Liver (tissue), 9 donors: ENCODE measurements around the gene ZNF117. TPM values are rescaled to one million over a fixed set of nuclear protein-coding genes. Genes with fewer than 3 reads are reported as not detected.
"Not testable (repeated sequence)": the region's sequence is repeated elsewhere in the genome, so short reads cannot be mapped to it uniquely, and the experiment has no call there.

ENCODE experiments used
- DNase-seq: peaks from one replicate; pipeline ENCODE4 v3.0.0-alpha.2; 2017; ENCODE audit warnings: low spot score
- H3K27ac ChIP-seq, 2 donors: one replicate each; pipeline ENCODE4 v1.7.0; 2013; ENCODE audit warnings: inconsistent platforms in 2 of 2, low read length in 2 of 2, control low read depth in 1 of 2, low read depth in 1 of 2, mild to moderate bottlenecking in 1 of 2
- H3K27me3 ChIP-seq, 4 donors: one replicate each; pipeline versions ENCODE4 v1.6.1 to v1.7.0; 2013; ENCODE audit warnings: low read length in 3 of 4, inconsistent platforms in 1 of 4, mild to moderate bottlenecking in 1 of 4, moderate library complexity in 1 of 4; ENCODE audit not compliant: control insufficient read depth in 4 of 4, insufficient read depth in 4 of 4
- H3K36me3 ChIP-seq, 4 donors: one replicate each; pipeline versions ENCODE4 v1.6.1 to v1.7.0; 2013; ENCODE audit warnings: low read length in 3 of 4, mild to moderate bottlenecking in 3 of 4, low read depth in 1 of 4, moderate library complexity in 1 of 4; ENCODE audit not compliant: control insufficient read depth in 4 of 4, insufficient read depth in 3 of 4
- H3K4me1 ChIP-seq, 4 donors: one replicate each; pipeline versions ENCODE4 v1.6.1 to v1.7.0; 2013; ENCODE audit warnings: low read length in 3 of 4, mild to moderate bottlenecking in 3 of 4, moderate library complexity in 1 of 4; ENCODE audit not compliant: control insufficient read depth in 4 of 4, insufficient read depth in 4 of 4
- H3K4me3 ChIP-seq, 3 donors: one replicate each; pipeline versions ENCODE4 v1.6.1 to v1.7.0; 2013; ENCODE audit warnings: low read length in 3 of 3, control low read depth in 1 of 3, low read depth in 1 of 3, mild to moderate bottlenecking in 1 of 3
- H3K9ac ChIP-seq, 2 donors: one replicate each; pipeline ENCODE4 v1.7.0; 2013; ENCODE audit warnings: low read length in 2 of 2, mild to moderate bottlenecking in 2 of 2, moderate library complexity in 2 of 2, control low read depth in 1 of 2, low read depth in 1 of 2
- H3K9me3 ChIP-seq, 4 donors: one replicate each; pipeline versions ENCODE4 v1.6.1 to v1.7.0; 2013; ENCODE audit warnings: low read length in 3 of 4; ENCODE audit not compliant: control insufficient read depth in 4 of 4
- ATF3 ChIP-seq: IDR thresholded peaks from 2 replicates; pipeline ENCODE4 v1.6.1; 2016; ENCODE audit warnings: antibody characterized with exemption
- EGR1 ChIP-seq, 2 donors: IDR thresholded peaks; 2 replicates each; pipeline ENCODE4 v1.6.1; 2016 to 2018; ENCODE audit warnings: antibody characterized with exemption in 2 of 2, low read depth in 2 of 2
- GABPA ChIP-seq, 2 donors: IDR thresholded peaks in 1 of 2; conservative IDR thresholded peaks in 1 of 2; 2 replicates each; pipeline ENCODE4 v1.6.1; 2016; ENCODE audit warnings: antibody characterized with exemption in 2 of 2, mild to moderate bottlenecking in 1 of 2, moderate library complexity in 1 of 2
- HNF4A ChIP-seq, 2 donors: conservative IDR thresholded peaks; 2 replicates each; pipeline ENCODE4 v1.6.1; 2016; ENCODE audit warnings: antibody characterized with exemption in 2 of 2, mild to moderate bottlenecking in 2 of 2
- JUND ChIP-seq, 2 donors: IDR thresholded peaks; 2 replicates each; pipeline ENCODE4 v1.6.1; 2016; ENCODE audit warnings: antibody characterized with exemption in 2 of 2
- RAD21 ChIP-seq, 2 donors: IDR thresholded peaks; 2 replicates each; pipeline ENCODE4 v1.6.1; 2016; ENCODE audit warnings: antibody characterized with exemption in 2 of 2, mild to moderate bottlenecking in 2 of 2
- RXRA ChIP-seq, 2 donors: IDR thresholded peaks; 2 replicates each; pipeline ENCODE4 v1.6.1; 2017 to 2018; ENCODE audit warnings: antibody characterized with exemption in 2 of 2, mild to moderate bottlenecking in 1 of 2
- SP1 ChIP-seq: IDR thresholded peaks from 2 replicates; pipeline ENCODE4 v1.6.1; 2018; ENCODE audit warnings: antibody characterized with exemption, mild to moderate bottlenecking
- YY1 ChIP-seq: IDR thresholded peaks from 2 replicates; pipeline ENCODE4 v1.6.1; 2016; ENCODE audit warnings: antibody characterized with exemption, mild to moderate bottlenecking
- WGBS: extraction: QIAGEN DNeasy Blood & Tissue Kit; methylation state at CpG from one replicate; pipeline ENCODE4 v1.1.7; 2013; 5-methylcytosine and 5-hydroxymethylcytosine counted together
- polyA plus RNA-seq, 2 donors: library from polyadenylated mRNA; stranded (reverse) in 1 of 2; unstranded in 1 of 2; fragments of 200-250 nt in 1 of 2; fragments of >200 nt in 1 of 2; fragmentation: Nextera tagmentation in 1 of 2; extraction: Ambion mirVana in 1 of 2; gene quantifications; one replicate each; pipeline versions ENCODE4 v1.2.1 to v1.2.3, GENCODE V29; 2013 to 2015
- total RNA-seq, 2 donors: library from RNA; depleted of rRNA; stranded (reverse); fragments of >200 nt; gene quantifications; one replicate each; pipeline ENCODE4 v1.2.3, GENCODE V29; 2014
- TF ChIP-seq, protein P1 (sequence below): IDR thresholded peaks from 2 replicates; pipeline ENCODE4 v1.6.1; 2016; ENCODE audit warnings: antibody characterized with exemption, mild to moderate bottlenecking
- TF ChIP-seq, protein P2 (sequence below): fragments of 150-350 bp; IDR thresholded peaks from 2 replicates; pipeline ENCODE4 v1.5.1; 2017; ENCODE audit warnings: improper control_type of control experiment, low read depth, low read length; ENCODE audit not compliant: missing input control
- donor health status: healthy.
- donor health status: healthy.
- donor health status: healthy.
- donor health status: healthy.
- donor health status: healthy.

Gene ZNF117
- total and polyA plus RNA-seq, 4 donors, result 0.69 to 4.3 (median 2.5) TPM

- H3K9ac ChIP-seq, H3K27me3 ChIP-seq, H3K9me3 ChIP-seq, H3K4me1 ChIP-seq, DNase-seq, H3K4me3 ChIP-seq, H3K36me3 ChIP-seq, H3K27ac ChIP-seq: not testable (repeated sequence)
- TF ChIP-seq JUND (IDR thresholded peaks at IDR 0.05) (peak in 1 of 2 donors; percentile 7), HNF4A (conservative IDR thresholded peaks at IDR 0.05) (peak; percentile 42 to 56), RXRA (IDR thresholded peaks at IDR 0.05) (peak in 1 of 2 donors; percentile 46)
- WGBS, result 54% methylated on average over 2 of the region's 3 CpGs
Measured at GRCh38 chr7:65020978-65021377, 30.1 kb upstream of the ZNF117 start.

DNA sequence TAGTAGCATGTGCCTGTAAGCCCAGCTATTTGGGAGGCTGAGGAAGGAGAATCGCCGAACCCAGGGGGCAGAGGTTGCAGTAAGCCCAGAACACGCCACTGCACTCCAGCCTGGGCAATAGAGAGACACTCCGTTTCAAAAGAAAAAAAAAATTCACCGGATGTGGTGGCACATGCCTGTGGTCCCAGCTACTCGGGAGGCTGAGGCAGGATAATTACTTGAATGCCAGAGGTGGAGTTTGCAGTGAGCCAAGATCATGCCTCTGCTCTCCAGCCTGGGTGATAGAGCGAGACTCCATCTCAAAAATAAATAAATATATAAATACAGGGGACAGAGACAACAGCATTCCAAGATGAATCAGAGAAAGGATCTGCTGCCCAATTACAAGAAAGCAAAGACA lies 19.0 kb upstream of the ZNF117 start:
- not testable (repeated sequence) for H3K27me3 ChIP-seq, H3K4me1 ChIP-seq, H3K9me3 ChIP-seq, H3K4me3 ChIP-seq, H3K27ac ChIP-seq, H3K9ac ChIP-seq, H3K36me3 ChIP-seq, DNase-seq
- WGBS, result 95% methylated on average over 7 of the region's 7 CpGs

DNA sequence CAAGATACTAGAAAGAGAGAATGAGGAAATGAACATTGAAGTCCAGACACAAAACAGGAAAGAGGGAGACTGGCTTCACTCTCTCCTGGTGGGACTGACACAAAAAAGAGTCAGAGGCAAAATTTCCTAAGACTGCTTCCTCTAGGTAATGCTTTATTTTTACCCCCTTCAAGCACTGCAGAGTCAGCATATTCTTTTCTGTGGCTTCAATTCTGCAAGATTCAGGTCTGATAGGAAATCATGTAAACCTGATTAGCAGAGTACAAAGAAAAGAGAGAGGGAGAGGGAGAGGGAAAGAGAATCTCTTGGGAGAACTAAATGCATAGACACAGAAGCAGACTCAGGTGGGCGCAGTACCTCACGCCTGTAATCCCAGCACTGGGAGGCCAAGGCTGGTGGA lies 18.6 kb upstream of the ZNF117 start:
- not testable (repeated sequence) for H3K27ac ChIP-seq, H3K27me3 ChIP-seq, H3K4me3 ChIP-seq, H3K36me3 ChIP-seq, H3K9me3 ChIP-seq, DNase-seq, H3K4me1 ChIP-seq, H3K9ac ChIP-seq
- 96% methylated on average over 2 of the region's 2 CpGs for WGBS

- WGBS, result 82% methylated on average over 4 of the region's 4 CpGs
- peak overlapping the region in 1 of 3 donors; percentile 97 for H3K4me3 ChIP-seq
- not testable (repeated sequence) for H3K9ac ChIP-seq, H3K9me3 ChIP-seq, H3K27me3 ChIP-seq, DNase-seq, H3K36me3 ChIP-seq, H3K4me1 ChIP-seq
- H3K27ac ChIP-seq, result peak overlapping the region in 1 of 2 donors; percentile 35
Measured at GRCh38 chr7:65007036-65007435, 16.2 kb upstream of the ZNF117 start.

DNA sequence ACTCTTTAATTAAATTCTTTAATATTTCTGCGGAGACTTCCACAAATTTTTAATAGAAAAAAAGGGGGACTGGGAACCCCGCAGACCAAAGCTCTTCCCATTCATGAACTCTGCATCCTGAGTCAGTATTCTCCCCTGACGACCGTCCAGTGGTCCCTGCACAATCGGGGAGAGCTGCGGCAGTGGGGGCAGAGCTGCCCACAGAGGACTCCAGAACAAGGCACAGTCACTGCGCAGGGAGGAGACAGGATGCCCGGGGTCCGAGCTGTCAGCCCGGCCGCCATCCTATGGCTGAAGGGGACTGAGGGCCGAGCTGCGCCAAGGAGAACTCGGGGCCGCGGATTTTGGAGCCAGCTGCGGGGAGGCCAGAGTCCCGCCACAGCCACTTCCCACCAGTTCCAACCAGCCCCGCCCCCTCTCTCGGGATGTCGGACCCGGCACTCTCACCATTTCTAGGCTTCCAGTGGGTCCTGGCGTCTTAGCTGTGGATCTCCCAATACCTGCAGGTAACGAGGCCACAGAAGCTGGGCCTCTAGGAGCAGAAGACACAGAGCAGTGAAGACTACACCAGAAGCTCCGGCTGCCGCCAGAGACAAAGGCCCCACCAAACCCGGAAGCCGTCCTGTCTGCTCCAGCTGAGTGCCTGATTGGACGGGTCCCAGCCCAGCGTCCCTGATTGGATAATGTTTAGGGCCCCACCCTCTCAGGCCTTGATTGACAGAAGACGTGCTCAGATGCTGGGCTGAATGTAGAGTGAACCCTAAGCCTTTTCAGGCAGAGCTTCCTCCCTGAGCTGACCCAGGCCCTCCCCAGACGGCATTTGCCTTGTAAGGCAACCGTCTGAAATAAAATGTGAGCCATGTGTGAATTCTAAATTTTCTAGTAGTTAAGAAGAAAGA lies 15.5 kb upstream of the ZNF117 start, which contains the start of gene ERV3-1:
Gene ERV3-1, minus strand, starts transcription at position 594 of the 899 bp plus-strand sequence. CDS start 13,661 bp downstream, outside the sequence.
- 1% methylated on average over 33 of the region's 33 CpGs for WGBS
- TF ChIP-seq HNF4A (conservative IDR thresholded peaks at IDR 0.05) (peak in 1 of 2 donors; percentile 48), SP1 (peak; percentile 84), ATF3 (no peak), JUND (IDR thresholded peaks at IDR 0.05) (no peak), RXRA (IDR thresholded peaks at IDR 0.05) (peak; percentile 19 to 30), EGR1 (IDR thresholded peaks at IDR 0.05; ENCODE audit: low read depth in 2 of 2) (no peak), YY1 (peak; percentile 73), RAD21 (IDR thresholded peaks at IDR 0.05) (peak in 1 of 2 donors; percentile 26), GABPA (IDR thresholded peaks at IDR 0.05 in 1 of 2, conservative IDR thresholded peaks at IDR 0.05 in 1 of 2) (peak in 1 of 2 donors; percentile 59)
- TF ChIP-seq, protein P1, sequence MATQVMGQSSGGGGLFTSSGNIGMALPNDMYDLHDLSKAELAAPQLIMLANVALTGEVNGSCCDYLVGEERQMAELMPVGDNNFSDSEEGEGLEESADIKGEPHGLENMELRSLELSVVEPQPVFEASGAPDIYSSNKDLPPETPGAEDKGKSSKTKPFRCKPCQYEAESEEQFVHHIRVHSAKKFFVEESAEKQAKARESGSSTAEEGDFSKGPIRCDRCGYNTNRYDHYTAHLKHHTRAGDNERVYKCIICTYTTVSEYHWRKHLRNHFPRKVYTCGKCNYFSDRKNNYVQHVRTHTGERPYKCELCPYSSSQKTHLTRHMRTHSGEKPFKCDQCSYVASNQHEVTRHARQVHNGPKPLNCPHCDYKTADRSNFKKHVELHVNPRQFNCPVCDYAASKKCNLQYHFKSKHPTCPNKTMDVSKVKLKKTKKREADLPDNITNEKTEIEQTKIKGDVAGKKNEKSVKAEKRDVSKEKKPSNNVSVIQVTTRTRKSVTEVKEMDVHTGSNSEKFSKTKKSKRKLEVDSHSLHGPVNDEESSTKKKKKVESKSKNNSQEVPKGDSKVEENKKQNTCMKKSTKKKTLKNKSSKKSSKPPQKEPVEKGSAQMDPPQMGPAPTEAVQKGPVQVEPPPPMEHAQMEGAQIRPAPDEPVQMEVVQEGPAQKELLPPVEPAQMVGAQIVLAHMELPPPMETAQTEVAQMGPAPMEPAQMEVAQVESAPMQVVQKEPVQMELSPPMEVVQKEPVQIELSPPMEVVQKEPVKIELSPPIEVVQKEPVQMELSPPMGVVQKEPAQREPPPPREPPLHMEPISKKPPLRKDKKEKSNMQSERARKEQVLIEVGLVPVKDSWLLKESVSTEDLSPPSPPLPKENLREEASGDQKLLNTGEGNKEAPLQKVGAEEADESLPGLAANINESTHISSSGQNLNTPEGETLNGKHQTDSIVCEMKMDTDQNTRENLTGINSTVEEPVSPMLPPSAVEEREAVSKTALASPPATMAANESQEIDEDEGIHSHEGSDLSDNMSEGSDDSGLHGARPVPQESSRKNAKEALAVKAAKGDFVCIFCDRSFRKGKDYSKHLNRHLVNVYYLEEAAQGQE, result peak; percentile 76
- TF ChIP-seq, protein P2, sequence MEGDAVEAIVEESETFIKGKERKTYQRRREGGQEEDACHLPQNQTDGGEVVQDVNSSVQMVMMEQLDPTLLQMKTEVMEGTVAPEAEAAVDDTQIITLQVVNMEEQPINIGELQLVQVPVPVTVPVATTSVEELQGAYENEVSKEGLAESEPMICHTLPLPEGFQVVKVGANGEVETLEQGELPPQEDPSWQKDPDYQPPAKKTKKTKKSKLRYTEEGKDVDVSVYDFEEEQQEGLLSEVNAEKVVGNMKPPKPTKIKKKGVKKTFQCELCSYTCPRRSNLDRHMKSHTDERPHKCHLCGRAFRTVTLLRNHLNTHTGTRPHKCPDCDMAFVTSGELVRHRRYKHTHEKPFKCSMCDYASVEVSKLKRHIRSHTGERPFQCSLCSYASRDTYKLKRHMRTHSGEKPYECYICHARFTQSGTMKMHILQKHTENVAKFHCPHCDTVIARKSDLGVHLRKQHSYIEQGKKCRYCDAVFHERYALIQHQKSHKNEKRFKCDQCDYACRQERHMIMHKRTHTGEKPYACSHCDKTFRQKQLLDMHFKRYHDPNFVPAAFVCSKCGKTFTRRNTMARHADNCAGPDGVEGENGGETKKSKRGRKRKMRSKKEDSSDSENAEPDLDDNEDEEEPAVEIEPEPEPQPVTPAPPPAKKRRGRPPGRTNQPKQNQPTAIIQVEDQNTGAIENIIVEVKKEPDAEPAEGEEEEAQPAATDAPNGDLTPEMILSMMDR, result no peak

More for the DNA sequence above, 15.5 kb upstream of the ZNF117 start, which contains the start of gene ERV3-1:
- peak; percentile 92 for DNase-seq
- H3K27ac ChIP-seq, result peak within 1 kb of the TSS; percentile 45 to 85
- H3K36me3 ChIP-seq, result peaks cover 0 to 2% (median 0%) of the 10 kb centered on the region in 4 donors
- H3K27me3 ChIP-seq, result no peaks in the 10 kb centered on the region
- peak within 1 kb of the TSS; percentile 70 to 97 (median 74) for H3K4me3 ChIP-seq
- peaks cover 0 to 8% (median 4%) of the 10 kb centered on the region in 4 donors for H3K4me1 ChIP-seq
- no peaks in the 10 kb centered on the region for H3K9me3 ChIP-seq
- H3K9ac ChIP-seq, result peak within 1 kb of the TSS; percentile 40 to 75
